HepG2 (cell line): ENCODE data around the gene WBP1. TPM values are rescaled to one million over a fixed set of nuclear protein-coding genes. Genes with fewer than 3 reads are reported as not detected.
A peak's percentile ranks its signal among the peaks of the same experiment; 100 is the strongest.

ENCODE experiments used
- BHLHE40 ChIP-seq: IDR thresholded peaks from 2 replicates; pipeline ENCODE4 v1.6.1; 2011; ENCODE audit warnings: low read length, improper control_type of control experiment
- DR1 ChIP-seq: sonication (generic); formaldehyde crosslinking; IDR thresholded peaks from 2 replicates; pipeline ENCODE4 v1.8.0; 2021; ENCODE audit warnings: mild to moderate bottlenecking, missing genetic modification reagents, inconsistent platforms
- NCOA5 ChIP-seq: sonication (generic); formaldehyde crosslinking; IDR thresholded peaks from 2 replicates; pipeline ENCODE4 v1.4.0; 2020; ENCODE audit warnings: missing genetic modification reagents
- PRPF4 ChIP-seq: fragments of 200-400 bp; formaldehyde crosslinking; IDR thresholded peaks from 2 replicates; pipeline ENCODE4 v1.6.1; 2016; ENCODE audit warnings: low read length, low read depth; ENCODE audit not compliant: poor library complexity, severe bottlenecking
- RBAK ChIP-seq: sonication (generic); formaldehyde crosslinking; IDR thresholded peaks from 2 replicates; pipeline ENCODE4 v1.5.1; 2020; ENCODE audit warnings: mild to moderate bottlenecking, missing genetic modification reagents
- SIX4 ChIP-seq: sonication (generic); formaldehyde crosslinking; IDR thresholded peaks from 2 replicates; pipeline ENCODE4 v1.4.0; 2020; ENCODE audit warnings: missing genetic modification reagents
- SP4 ChIP-seq: sonication (generic); formaldehyde crosslinking; IDR thresholded peaks from 2 replicates; pipeline ENCODE4 v1.8.1; 2023; ENCODE audit warnings: mild to moderate bottlenecking, missing genetic modification reagents
- SSRP1 ChIP-seq: IDR thresholded peaks from 2 replicates; pipeline ENCODE4 v1.6.1; 2016; ENCODE audit warnings: control low read depth
- TBX2 ChIP-seq: sonication (generic); formaldehyde crosslinking; IDR thresholded peaks from 2 replicates; pipeline ENCODE4 v1.5.0; 2020; ENCODE audit warnings: missing genetic modification reagents, mild to moderate bottlenecking, borderline replicate concordance
- ZNF317 ChIP-seq: sonication (generic); formaldehyde crosslinking; IDR thresholded peaks from 2 replicates; pipeline ENCODE4 v1.5.0; 2020; ENCODE audit warnings: mild to moderate bottlenecking, missing genetic modification reagents
- ZNF329 ChIP-seq: sonication (generic); formaldehyde crosslinking; IDR thresholded peaks from 2 replicates; pipeline ENCODE4 v1.9.0; 2021; ENCODE audit warnings: low read depth, mild to moderate bottlenecking, missing genetic modification reagents
- ZNF547 ChIP-seq: sonication (generic); formaldehyde crosslinking; IDR thresholded peaks from 2 replicates; pipeline ENCODE4 v1.5.1; 2020; ENCODE audit warnings: mild to moderate bottlenecking, missing genetic modification reagents
- polyA plus RNA-seq, 8 experiments: library from polyadenylated mRNA; depleted of rRNA in 3 of 8; stranded (reverse) in 7 of 8; unstranded in 1 of 8; fragments of >200 nt; fragmentation: Illumina TruSeq in 4 of 8; extraction: Trizol in 4 of 8; gene quantifications; 2 replicates each; pipeline versions ENCODE4 v1.2.1 to v1.2.3, GENCODE V29; 2011 to 2016; ENCODE audit warnings: low read depth in 4 of 8, missing spikeins in 1 of 8, mixed read lengths in 1 of 8; ENCODE audit not compliant: insufficient read depth in 1 of 8
- total RNA-seq, 5 experiments: library from RNA; depleted of rRNA; stranded (reverse); fragments of >200 nt; fragmentation: Illumina TruSeq; extraction: Trizol; gene quantifications; 2 replicates each; pipeline ENCODE4 v1.2.3, GENCODE V29; 2016; ENCODE audit warnings: low read depth in 1 of 5
- TF ChIP-seq, protein P1 (sequence below): sonication (generic); formaldehyde crosslinking; IDR thresholded peaks from 2 replicates; pipeline ENCODE4 v1.5.0; 2020; ENCODE audit warnings: mild to moderate bottlenecking, missing genetic modification reagents, borderline replicate concordance
- TF ChIP-seq, protein P2 (sequence below): sonication (generic); formaldehyde crosslinking; conservative IDR thresholded peaks from 2 replicates; pipeline ENCODE4 v1.8.1; 2023; ENCODE audit warnings: missing genetic modification reagents
- TF ChIP-seq, protein P3 (sequence below): sonication (generic); formaldehyde crosslinking; IDR thresholded peaks from one replicate; pipeline ENCODE4 v1.5.1; 2020; ENCODE audit warnings: mild to moderate bottlenecking, missing genetic modification reagents; ENCODE audit errors: not compliant biosample characterization

WBP1 gene
- total and polyA plus RNA-seq, 2 of the 13 experiments (the other 11 are each of a cell fraction or from before 2014, with no cell fraction given): 38.8 to 85.7 TPM

DNA sequence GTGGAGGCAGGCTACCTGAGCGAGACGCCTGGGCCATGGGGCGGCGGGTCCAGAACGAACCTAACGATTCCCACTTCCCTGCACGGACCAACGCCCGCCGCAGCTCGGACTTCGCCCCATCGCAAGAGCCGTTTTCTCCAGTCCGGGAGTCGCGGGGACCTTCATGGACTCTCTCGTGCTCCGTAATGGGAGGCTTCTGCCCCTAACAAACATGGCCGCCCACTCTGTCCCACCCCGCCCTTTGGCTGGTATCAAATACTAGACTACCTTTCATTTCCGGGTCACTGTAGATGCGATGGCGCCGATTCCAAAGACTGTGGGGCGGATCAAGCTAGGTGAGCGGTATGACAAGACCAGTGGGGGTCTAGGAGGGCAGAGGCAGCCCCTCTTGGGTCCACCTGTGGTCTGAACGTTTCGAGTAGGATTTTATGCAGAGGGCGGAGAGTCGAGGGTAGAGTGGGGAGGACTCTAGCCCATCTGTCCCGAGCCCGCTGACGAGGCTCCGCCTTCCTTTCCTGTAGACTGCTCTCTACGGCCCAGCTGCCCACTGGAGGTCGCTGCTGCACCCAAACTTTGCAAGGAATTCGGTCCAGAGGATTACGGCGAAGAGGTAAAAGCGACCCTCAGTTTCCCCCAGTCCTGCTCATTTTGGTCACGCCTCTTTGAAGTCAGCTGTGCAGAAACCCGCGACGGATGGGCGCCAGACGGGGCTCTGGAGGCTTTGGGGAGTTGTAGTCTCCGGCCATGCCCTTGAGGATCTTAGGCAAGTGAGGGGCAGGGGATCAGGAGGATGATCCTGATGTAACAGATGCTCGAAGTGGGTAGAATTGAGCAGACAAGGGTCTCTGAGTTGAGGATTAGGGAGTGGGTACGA, 24.8 kb downstream of the WBP1 start, which contains the start of the genes CCDC142 and TTC31 (continued):
- TF ChIP-seq, protein P1, sequence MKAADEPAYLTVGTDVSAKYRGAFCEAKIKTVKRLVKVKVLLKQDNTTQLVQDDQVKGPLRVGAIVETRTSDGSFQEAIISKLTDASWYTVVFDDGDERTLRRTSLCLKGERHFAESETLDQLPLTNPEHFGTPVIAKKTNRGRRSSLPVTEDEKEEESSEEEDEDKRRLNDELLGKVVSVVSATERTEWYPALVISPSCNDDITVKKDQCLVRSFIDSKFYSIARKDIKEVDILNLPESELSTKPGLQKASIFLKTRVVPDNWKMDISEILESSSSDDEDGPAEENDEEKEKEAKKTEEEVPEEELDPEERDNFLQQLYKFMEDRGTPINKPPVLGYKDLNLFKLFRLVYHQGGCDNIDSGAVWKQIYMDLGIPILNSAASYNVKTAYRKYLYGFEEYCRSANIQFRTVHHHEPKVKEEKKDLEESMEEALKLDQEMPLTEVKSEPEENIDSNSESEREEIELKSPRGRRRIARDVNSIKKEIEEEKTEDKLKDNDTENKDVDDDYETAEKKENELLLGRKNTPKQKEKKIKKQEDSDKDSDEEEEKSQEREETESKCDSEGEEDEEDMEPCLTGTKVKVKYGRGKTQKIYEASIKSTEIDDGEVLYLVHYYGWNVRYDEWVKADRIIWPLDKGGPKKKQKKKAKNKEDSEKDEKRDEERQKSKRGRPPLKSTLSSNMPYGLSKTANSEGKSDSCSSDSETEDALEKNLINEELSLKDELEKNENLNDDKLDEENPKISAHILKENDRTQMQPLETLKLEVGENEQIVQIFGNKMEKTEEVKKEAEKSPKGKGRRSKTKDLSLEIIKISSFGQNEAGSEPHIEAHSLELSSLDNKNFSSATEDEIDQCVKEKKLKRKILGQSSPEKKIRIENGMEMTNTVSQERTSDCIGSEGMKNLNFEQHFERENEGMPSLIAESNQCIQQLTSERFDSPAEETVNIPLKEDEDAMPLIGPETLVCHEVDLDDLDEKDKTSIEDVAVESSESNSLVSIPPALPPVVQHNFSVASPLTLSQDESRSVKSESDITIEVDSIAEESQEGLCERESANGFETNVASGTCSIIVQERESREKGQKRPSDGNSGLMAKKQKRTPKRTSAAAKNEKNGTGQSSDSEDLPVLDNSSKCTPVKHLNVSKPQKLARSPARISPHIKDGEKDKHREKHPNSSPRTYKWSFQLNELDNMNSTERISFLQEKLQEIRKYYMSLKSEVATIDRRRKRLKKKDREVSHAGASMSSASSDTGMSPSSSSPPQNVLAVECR (CRISPR knock-in tag): peak; percentile 95
- TF ChIP-seq ZNF547 (CRISPR knock-in tag) (peak; percentile 89), SP4 (CRISPR knock-in tag) (peak; percentile 77), RBAK (CRISPR knock-in tag) (no peak), ZNF317 (CRISPR knock-in tag) (peak; percentile 71), PRPF4 (no peak), ZNF329 (CRISPR knock-in tag) (0 out of 2 replicates have a peak, but pooled peaks have one; percentile 37), TBX2 (peak; percentile 30; the same call in 1 of the 2 replicates), NCOA5 (no peak), BHLHE40 (no peak), SIX4 (CRISPR knock-in tag) (peak; percentile 91), DR1 (CRISPR knock-in tag) (no peak; the same call in none of the 2 replicates), SSRP1 (peak; percentile 82; the same call in 1 of the 2 replicates)
- TF ChIP-seq, protein P2, sequence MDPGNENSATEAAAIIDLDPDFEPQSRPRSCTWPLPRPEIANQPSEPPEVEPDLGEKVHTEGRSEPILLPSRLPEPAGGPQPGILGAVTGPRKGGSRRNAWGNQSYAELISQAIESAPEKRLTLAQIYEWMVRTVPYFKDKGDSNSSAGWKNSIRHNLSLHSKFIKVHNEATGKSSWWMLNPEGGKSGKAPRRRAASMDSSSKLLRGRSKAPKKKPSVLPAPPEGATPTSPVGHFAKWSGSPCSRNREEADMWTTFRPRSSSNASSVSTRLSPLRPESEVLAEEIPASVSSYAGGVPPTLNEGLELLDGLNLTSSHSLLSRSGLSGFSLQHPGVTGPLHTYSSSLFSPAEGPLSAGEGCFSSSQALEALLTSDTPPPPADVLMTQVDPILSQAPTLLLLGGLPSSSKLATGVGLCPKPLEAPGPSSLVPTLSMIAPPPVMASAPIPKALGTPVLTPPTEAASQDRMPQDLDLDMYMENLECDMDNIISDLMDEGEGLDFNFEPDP: no peak; the same call in none of the 2 replicates
- TF ChIP-seq, protein P3, sequence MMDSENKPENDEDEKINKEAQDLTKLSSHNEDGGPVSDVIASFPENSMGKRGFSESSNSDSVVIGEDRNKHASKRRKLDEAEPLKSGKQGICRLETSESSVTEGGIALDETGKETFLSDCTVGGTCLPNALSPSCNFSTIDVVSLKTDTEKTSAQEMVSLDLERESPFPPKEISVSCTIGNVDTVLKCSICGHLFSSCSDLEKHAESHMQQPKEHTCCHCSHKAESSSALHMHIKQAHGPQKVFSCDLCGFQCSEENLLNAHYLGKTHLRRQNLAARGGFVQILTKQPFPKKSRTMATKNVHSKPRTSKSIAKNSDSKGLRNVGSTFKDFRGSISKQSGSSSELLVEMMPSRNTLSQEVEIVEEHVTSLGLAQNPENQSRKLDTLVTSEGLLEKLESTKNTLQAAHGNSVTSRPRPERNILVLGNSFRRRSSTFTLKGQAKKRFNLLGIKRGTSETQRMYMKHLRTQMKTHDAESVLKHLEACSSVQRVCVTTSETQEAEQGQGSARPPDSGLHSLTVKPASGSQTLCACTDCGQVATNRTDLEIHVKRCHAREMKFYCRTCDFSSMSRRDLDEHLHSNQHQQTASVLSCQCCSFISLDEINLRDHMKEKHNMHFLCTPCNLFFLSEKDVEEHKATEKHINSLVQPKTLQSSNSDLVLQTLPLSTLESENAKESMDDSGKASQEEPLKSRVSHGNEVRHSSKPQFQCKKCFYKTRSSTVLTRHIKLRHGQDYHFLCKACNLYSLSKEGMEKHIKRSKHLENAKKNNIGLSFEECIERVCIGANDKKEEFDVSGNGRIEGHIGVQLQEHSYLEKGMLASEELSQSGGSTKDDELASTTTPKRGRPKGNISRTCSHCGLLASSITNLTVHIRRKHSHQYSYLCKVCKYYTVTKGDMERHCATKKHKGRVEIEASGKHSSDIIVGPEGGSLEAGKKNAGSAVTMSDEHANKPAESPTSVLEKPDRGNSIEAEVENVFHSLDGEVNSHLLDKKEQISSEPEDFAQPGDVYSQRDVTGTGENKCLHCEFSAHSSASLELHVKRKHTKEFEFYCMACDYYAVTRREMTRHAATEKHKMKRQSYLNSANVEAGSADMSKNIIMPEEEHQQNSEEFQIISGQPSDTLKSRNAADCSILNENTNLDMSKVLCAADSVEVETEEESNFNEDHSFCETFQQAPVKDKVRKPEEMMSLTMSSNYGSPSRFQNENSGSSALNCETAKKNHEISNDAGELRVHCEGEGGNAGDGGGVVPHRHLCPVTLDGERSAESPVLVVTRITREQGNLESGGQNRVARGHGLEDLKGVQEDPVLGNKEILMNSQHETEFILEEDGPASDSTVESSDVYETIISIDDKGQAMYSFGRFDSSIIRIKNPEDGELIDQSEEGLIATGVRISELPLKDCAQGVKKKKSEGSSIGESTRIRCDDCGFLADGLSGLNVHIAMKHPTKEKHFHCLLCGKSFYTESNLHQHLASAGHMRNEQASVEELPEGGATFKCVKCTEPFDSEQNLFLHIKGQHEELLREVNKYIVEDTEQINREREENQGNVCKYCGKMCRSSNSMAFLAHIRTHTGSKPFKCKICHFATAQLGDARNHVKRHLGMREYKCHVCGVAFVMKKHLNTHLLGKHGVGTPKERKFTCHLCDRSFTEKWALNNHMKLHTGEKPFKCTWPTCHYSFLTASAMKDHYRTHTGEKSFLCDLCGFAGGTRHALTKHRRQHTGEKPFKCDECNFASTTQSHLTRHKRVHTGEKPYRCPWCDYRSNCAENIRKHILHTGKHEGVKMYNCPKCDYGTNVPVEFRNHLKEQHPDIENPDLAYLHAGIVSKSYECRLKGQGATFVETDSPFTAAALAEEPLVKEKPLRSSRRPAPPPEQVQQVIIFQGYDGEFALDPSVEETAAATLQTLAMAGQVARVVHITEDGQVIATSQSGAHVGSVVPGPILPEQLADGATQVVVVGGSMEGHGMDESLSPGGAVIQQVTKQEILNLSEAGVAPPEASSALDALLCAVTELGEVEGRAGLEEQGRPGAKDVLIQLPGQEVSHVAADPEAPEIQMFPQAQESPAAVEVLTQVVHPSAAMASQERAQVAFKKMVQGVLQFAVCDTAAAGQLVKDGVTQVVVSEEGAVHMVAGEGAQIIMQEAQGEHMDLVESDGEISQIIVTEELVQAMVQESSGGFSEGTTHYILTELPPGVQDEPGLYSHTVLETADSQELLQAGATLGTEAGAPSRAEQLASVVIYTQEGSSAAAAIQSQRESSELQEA (CRISPR knock-in tag): peak; percentile 40
